ENCODE results near the gene SLC29A4.
"Not testable (repeated sequence)": the region's sequence is repeated elsewhere in the genome, so short reads cannot be mapped to it uniquely, and the experiment has no call there.

- not testable (repeated sequence) for TF ChIP-seq CTCF, POLR2A (IDR thresholded peaks at IDR 0.05)
These were observed 24.7 kb downstream of the SLC29A4 start for GRCh38 chr7:5307221-5308142.
